MG63 (cell line): ENCODE data around the gene PEX11G. TPM values are rescaled to one million over a fixed set of nuclear protein-coding genes. Genes with fewer than 3 reads are reported as not detected.

Experiments used
- DNase-seq: peaks from one replicate; pipeline ENCODE4 v3.0.0-alpha.2; 2020
- H3K27me3 ChIP-seq: fragments of 250-450 bp; sonication (Bioruptor Pico); 2 replicates; pipeline ENCODE4 v1.5.1; 2020; ENCODE audit warnings: mild to moderate bottlenecking, moderate library complexity
- H3K36me3 ChIP-seq: fragments of 250-450 bp; sonication (Bioruptor Pico); 2 replicates; pipeline ENCODE4 v1.5.1; 2020; ENCODE audit warnings: mild to moderate bottlenecking, moderate library complexity
- H3K4me3 ChIP-seq: fragments of 250-450 bp; sonication (Bioruptor Pico); 2 replicates; pipeline ENCODE4 v1.5.1; 2020; ENCODE audit warnings: mild to moderate bottlenecking, moderate library complexity
- H3K9me3 ChIP-seq: fragments of 250-450 bp; sonication (Bioruptor Pico); 2 replicates; pipeline ENCODE4 v1.5.1; 2020; ENCODE audit warnings: mild to moderate bottlenecking, moderate library complexity
- total RNA-seq: library from RNA; depleted of rRNA; stranded (reverse); fragments of >200 nt; shearing (Covaris generic); gene quantifications from 2 replicates; pipeline ENCODE4 v1.2.3, GENCODE V29; 2014; ENCODE audit warnings: low replicate concordance

The PEX11G gene
- total RNA-seq, 1 experiment from 2014 or later: not detected

DNA sequence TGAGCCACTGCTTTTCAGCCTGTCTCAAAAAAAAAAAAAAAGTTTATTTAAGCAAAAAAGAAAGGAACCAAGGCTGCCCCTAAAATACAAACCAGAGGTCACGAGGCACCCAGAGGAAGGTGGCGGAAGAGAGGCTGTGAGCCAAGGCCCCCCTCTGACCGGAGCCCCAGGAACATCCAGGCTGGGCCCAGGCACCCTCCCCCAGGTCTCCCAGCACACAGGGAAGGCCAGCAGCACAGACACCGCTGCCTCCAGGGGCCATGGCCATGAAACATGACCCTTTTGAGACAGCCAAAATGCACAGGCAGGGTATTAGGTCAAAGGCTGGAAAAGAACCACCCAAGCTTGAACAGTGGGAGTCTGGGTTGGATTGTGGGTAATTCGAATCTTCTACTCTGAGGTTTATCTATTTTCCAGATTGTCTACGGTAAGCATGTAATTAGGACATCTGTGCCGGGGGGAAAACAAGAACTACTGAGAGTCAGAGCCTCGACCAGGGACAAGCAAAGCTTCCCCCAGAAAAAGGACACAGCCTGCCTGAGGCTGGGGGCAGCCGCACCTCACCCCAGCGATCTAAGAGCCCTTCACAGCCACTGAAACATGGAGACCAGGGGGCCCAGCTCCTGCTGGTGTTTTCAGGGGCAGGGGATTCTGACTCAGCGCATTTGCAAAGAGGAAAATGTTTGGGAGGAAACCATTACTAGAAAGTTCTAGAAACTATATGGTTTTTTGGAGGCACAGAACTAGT is 8.4 kb downstream of the PEX11G start:
- DNase-seq: no peak
- no peaks in the 10 kb centered on the region for H3K27me3 ChIP-seq
- no peak overlapping the region for H3K4me3 ChIP-seq
- H3K36me3 ChIP-seq: no peaks in the 10 kb centered on the region
- H3K9me3 ChIP-seq: no peaks in the 10 kb centered on the region

GRCh38 chr19:7478843-7479227 is 10.0 kb downstream of the PEX11G start:
- Histone ChIP-seq H3K36me3 (no peaks in the 10 kb centered on the region; the same call in 1 of the 2 replicates), H3K27me3 (no peaks in the 10 kb centered on the region), H3K4me3 (no peak overlapping the region), H3K9me3 (no peaks in the 10 kb centered on the region)
- DNase-seq: no peak

GRCh38 chr19:7478173-7478842 is 10.5 kb downstream of the PEX11G start:
- Histone ChIP-seq H3K9me3 (no peaks in the 10 kb centered on the region), H3K27me3 (no peaks in the 10 kb centered on the region), H3K36me3 (no peaks in the 10 kb centered on the region; the same call in 1 of the 2 replicates), H3K4me3 (no peak overlapping the region)
- DNase-seq: no peak

DNA sequence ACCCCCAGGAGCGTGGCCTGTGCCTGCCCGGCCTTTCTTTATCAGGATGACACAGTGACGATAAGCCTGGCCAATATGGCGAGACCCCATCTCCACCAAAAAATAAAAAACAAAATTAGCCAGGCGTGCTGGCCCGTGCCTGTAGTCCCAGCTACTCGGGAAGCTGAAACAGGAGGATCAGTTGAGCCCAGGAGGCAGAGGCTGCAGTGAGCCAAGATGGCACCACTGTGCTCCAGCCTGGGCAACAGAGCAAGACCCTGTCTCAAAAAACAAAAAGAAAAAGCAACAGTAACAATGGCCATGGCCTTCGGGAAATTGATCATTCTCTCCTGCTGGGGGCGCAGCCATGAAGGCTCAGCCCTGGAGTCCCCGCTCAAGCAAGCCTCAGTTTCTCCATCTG is 11.1 kb downstream of the PEX11G start:
- Histone ChIP-seq H3K27me3 (no peaks in the 10 kb centered on the region), H3K4me3 (no peak overlapping the region), H3K36me3 (no peaks in the 10 kb centered on the region; the same call in 1 of the 2 replicates), H3K9me3 (no peaks in the 10 kb centered on the region)
- DNase-seq: no peak

DNA sequence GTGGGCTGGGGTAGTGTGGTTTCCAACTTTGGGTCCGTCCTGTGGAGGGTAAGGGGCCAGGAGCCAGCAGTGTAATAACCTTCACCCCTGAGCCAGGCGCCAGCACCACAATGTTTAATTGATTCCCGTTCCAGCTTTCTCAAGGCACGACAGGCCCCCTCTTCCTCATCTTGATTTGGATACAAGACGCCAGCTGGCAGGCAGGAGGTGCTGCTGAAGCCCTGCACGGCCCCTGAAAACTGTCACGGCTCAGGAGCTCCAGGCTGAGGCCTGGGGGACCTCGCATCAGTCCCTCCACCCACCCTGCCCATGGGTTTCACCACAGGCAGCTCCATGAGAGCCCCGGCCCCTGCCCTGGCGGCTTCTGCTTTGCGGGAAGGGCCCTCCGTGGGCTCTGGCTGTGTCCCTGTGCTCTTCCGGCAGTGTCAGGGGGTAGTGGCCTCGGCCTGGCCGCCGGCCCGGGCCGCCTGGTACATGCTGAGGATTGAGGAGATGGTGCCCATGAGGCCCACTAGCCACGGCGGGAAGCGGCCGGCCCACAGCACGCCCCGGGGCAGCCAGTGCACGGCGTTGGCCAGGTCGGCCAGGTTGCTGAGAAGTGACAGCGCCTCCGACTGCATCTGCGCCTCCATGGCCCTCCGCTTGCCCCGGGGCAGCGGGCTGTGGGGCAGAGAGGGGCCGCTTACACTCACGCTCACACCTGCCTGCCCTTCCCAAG is 11.9 kb downstream of the PEX11G start:
- H3K36me3 ChIP-seq: peaks cover 5% of the 10 kb centered on the region
- no peaks in the 10 kb centered on the region for H3K9me3 ChIP-seq
- no peak for DNase-seq
- H3K4me3 ChIP-seq: no peak overlapping the region
- H3K27me3 ChIP-seq: no peaks in the 10 kb centered on the region

GRCh38 chr19:7476241-7476640 is 12.6 kb downstream of the PEX11G start:
- Histone ChIP-seq H3K27me3 (no peaks in the 10 kb centered on the region), H3K9me3 (no peaks in the 10 kb centered on the region), H3K4me3 (no peak overlapping the region), H3K36me3 (peaks cover 9% of the 10 kb centered on the region)
- DNase-seq: no peak

- H3K9me3 ChIP-seq: no peaks in the 10 kb centered on the region
- no peak overlapping the region for H3K4me3 ChIP-seq
- no peak for DNase-seq
Measured at GRCh38 chr19:7475665-7476064, 13.2 kb downstream of the PEX11G start.

GRCh38 chr19:7471696-7472615 is 16.9 kb downstream of the PEX11G start:
- Histone ChIP-seq H3K36me3 (peaks cover 24% of the 10 kb centered on the region), H3K4me3 (no peak overlapping the region), H3K9me3 (no peaks in the 10 kb centered on the region), H3K27me3 (no peaks in the 10 kb centered on the region)
- no peak for DNase-seq

More at GRCh38 chr19:7475665-7476064, 13.2 kb downstream of the PEX11G start:
- H3K36me3 ChIP-seq: peaks cover 10% of the 10 kb centered on the region
- no peaks in the 10 kb centered on the region for H3K27me3 ChIP-seq

DNA sequence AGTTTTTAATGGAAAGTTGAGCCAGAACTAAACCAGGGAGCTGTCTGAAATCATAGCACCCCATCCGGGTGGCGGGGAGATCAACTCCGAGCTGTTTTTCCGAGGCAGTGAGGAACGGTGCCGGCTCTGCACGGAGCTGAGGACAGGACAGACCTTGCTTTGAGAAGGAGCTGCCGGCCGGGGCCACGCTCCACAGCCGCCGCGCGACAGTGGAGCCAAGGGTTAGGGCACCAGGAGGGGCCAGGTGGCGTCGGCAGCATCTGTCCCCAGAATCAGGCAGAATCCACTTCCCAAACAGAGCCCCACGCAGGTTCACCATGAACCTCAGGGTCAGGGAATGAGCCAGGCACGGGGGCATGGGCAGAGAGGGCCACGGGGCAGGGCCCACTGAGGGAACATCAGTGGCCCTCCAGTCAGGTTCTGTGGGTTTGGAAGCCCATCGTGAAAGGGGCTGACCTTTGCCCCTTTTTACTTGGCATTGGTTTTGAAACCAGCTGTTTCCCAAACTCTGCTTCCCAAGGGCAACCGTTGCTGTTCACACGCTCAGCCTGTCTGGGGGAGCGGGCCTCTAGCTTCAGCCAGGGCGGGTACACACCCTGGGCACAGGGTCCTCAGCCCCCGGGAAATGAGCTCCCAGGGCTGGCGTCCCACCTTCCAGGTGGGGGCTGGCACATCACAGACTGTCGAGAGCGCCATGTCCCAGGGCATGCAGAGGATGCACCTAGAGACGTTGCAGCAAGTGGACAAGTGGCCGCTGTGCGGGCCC is 18.1 kb downstream of the PEX11G start:
- no peaks in the 10 kb centered on the region for H3K9me3 ChIP-seq
- H3K4me3 ChIP-seq: no peak overlapping the region
- no peaks in the 10 kb centered on the region for H3K27me3 ChIP-seq
- peaks cover 28% of the 10 kb centered on the region for H3K36me3 ChIP-seq
- DNase-seq: no peak

DNA sequence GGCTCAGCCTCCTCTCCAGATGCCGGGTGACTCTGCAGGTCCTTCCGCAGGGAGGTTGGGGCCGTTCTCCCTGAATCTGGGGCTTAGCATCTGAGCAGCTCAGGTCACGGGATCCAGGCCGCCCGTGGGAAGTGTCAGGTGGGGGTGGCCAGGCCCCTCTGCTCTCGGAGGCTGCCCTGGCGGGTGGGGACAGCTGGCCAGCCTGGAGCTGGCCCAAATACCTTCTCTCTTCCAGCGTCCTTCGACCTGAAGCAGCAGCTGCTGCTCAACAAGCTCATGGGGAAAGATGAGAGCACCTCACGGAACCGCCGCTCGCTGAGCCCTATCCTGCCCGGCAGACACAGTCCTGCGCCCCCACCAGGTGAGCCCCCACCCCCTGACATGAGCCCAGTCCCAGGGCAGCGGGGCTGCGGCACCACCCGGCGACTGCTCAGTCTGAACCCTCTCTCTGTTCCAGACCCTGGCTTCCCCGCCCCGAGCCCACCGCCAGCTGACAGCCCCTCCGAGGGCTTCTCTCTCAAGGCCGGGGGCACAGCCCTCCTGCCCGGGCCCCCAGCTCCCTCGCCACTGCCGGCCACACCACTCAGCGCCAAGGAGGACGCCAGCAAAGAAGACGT is 19.1 kb downstream of the PEX11G start:
- Histone ChIP-seq H3K27me3 (no peaks in the 10 kb centered on the region), H3K4me3 (no peak overlapping the region), H3K9me3 (no peaks in the 10 kb centered on the region), H3K36me3 (peaks cover 37% of the 10 kb centered on the region)
- DNase-seq: no peak

GRCh38 chr19:7468840-7469239 is 20.0 kb downstream of the PEX11G start:
- Histone ChIP-seq H3K36me3 (peaks cover 47% of the 10 kb centered on the region), H3K27me3 (no peaks in the 10 kb centered on the region), H3K4me3 (no peak overlapping the region), H3K9me3 (no peaks in the 10 kb centered on the region)
- DNase-seq: no peak

DNA sequence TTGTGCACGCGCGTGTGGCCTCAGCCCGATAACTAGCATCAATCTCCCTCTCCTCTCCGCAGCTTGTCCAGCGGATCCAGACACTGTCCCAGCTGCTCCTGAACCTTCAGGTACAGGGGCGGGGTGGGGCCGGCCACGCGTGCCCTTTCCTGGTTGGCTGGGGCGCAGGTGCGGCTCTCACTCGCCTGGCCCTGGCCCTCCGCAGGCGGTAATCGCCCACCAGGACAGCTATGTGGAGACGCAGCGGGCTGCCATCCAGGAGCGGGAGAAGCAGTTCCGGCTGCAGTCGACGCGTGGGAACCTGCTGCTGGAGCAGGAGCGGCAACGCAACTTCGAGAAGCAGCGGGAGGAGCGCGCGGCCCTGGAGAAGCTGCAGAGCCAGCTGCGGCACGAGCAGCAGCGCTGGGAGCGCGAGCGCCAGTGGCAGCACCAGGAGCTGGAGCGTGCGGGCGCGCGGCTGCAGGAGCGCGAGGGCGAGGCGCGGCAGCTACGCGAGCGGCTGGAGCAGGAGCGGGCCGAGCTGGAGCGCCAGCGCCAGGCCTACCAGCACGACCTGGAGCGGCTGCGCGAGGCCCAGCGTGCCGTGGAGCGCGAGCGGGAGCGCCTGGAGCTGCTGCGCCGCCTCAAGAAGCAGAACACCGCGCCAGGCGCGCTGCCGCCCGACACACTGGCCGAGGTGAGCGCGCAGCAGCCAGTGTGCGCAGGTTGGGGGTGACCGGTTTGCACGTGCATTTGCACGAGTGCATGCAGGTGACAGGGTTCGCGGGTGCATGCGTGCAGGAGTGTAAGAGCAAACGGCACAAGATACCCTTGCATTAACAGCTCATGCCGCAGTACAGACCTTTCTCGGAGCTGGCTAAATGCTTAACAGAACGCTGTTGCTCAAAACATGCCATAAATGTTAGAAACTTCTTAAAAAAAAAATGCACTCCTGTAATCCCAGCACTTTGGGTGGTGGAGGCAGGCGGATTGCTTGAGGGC is 21.5 kb downstream of the PEX11G start:
- no peak for DNase-seq
- H3K9me3 ChIP-seq: no peaks in the 10 kb centered on the region

DNA sequence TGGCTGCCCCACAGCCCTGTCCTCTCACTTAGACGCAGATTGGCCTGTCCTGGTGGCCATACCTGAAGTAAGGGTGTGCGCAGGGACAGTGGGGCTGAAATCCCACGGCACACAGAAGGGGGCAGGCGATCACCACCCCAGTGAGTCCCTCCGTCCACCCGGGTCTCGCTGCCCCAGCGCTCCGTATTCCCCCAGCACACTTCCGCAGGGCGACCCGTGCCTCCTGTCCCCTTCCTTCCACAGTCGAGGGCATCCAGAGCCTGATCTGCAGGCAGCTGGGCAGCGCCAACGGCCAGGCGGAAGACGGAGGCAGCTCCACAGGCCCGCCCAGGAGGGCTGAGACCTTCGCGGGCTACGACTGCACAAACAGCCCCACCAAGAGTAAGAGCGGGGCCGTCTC is 25.3 kb downstream of the PEX11G start:
- no peak for DNase-seq

More for the DNA sequence above, 21.5 kb downstream of the PEX11G start:
- H3K4me3 ChIP-seq: no peak overlapping the region
- H3K36me3 ChIP-seq: peaks cover 52% of the 10 kb centered on the region
- H3K27me3 ChIP-seq: no peaks in the 10 kb centered on the region

GRCh38 chr19:7461841-7462629 is 26.8 kb downstream of the PEX11G start:
- Histone ChIP-seq H3K4me3 (no peak overlapping the region), H3K9me3 (no peaks in the 10 kb centered on the region), H3K27me3 (no peaks in the 10 kb centered on the region), H3K36me3 (peaks cover 52% of the 10 kb centered on the region)
- DNase-seq: no peak

More for the DNA sequence above, 25.3 kb downstream of the PEX11G start:
- no peaks in the 10 kb centered on the region for H3K27me3 ChIP-seq
- peaks cover 48% of the 10 kb centered on the region for H3K36me3 ChIP-seq
- H3K9me3 ChIP-seq: no peaks in the 10 kb centered on the region
- no peak overlapping the region for H3K4me3 ChIP-seq
